Stomach smooth muscle (tissue), 2 donors: ENCODE results near the gene PTCRA.

ENCODE experiments used
- H3K27ac ChIP-seq: one replicate; pipeline ENCODE4 v1.7.0; 2013; ENCODE audit warnings: mild to moderate bottlenecking, low read length, inconsistent platforms
- H3K27me3 ChIP-seq, 2 donors: one replicate each; pipeline ENCODE4 v1.7.0; 2013; ENCODE audit warnings: low read length in 2 of 2; ENCODE audit not compliant: insufficient read depth in 2 of 2, control insufficient read depth in 1 of 2
- H3K36me3 ChIP-seq, 2 donors: one replicate each; pipeline ENCODE4 v1.7.0; 2013; ENCODE audit warnings: low read length in 2 of 2; ENCODE audit not compliant: control insufficient read depth in 2 of 2, insufficient read depth in 2 of 2
- H3K4me1 ChIP-seq: one replicate; pipeline ENCODE4 v1.7.0; 2013; ENCODE audit warnings: low read length; ENCODE audit not compliant: control insufficient read depth, insufficient read depth
- H3K4me3 ChIP-seq, 2 donors: one replicate each; pipeline ENCODE4 v1.7.0; 2013; ENCODE audit warnings: low read length in 2 of 2
- H3K9ac ChIP-seq, 2 donors: one replicate each; pipeline ENCODE4 v1.7.0; 2013; ENCODE audit warnings: low read length in 2 of 2, mild to moderate bottlenecking in 1 of 2
- H3K9me3 ChIP-seq, 2 donors: one replicate each; pipeline ENCODE4 v1.7.0; 2013; ENCODE audit warnings: low read length in 2 of 2; ENCODE audit not compliant: control insufficient read depth in 2 of 2
- donor health status: healthy.
- donor health status: Pancreatic carcinoma.

Gene PTCRA

DNA sequence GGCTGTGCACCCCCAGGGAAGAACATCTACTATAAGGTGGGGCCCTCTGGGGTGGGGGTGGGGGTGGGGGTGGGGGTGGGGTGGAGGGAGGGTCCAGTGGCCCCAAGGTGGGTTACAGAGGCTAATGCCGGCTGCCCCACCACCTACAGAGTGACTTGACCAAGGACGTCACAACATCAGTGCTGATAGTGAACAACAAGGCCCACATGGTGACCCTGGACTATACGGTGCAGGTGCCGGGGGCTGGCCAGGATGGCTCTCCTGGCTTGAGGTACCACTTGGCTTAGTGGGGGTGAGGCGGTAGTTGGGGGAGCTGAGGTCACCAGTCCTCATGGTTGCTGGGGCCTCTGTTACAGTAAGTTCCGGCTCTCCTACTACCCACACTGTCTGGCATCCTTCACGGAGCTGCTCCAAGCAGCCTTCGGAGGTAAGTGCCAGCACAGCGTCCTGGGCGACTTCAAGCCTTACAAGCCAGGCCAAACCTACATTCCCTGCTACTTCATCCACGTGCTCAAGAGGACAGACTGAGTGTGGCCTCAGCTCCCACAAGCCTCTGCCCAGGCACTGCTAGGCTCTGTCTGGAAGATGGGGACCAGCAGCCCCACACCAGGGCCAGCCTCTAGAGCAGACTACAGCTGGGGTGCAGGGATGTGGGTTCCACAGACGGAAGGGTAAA is 47.5 kb downstream of the PTCRA start:
- Histone ChIP-seq H3K36me3 (peaks cover 15 to 26% of the 10 kb centered on the region in 2 donors), H3K27ac (no peak overlapping the region), H3K9ac (no peak overlapping the region)

GRCh38 chr6:42963855-42964605 is 48.2 kb downstream of the PTCRA start:
- Histone ChIP-seq H3K36me3 (peaks cover 22 to 28% of the 10 kb centered on the region in 2 donors), H3K9ac (no peak overlapping the region), H3K4me1 (peaks cover 16% of the 10 kb centered on the region), H3K9me3 (no peaks in the 10 kb centered on the region), H3K4me3 (no peak overlapping the region), H3K27me3 (no peaks in the 10 kb centered on the region), H3K27ac (no peak overlapping the region)

More for the DNA sequence above, 47.5 kb downstream of the PTCRA start:
- no peaks in the 10 kb centered on the region for H3K27me3 ChIP-seq
- H3K4me3 ChIP-seq, result no peak overlapping the region
- H3K9me3 ChIP-seq, result no peaks in the 10 kb centered on the region
- H3K4me1 ChIP-seq, result peaks cover 16% of the 10 kb centered on the region

- Histone ChIP-seq H3K9me3 (no peaks in the 10 kb centered on the region), H3K27ac (no peak overlapping the region), H3K36me3 (peaks cover 27 to 34% of the 10 kb centered on the region in 2 donors), H3K9ac (no peak overlapping the region), H3K27me3 (no peaks in the 10 kb centered on the region), H3K4me3 (no peak overlapping the region), H3K4me1 (peaks cover 3% of the 10 kb centered on the region)
Observed at GRCh38 chr6:42966571-42966970, 50.7 kb downstream of the PTCRA start.

- H3K27me3 ChIP-seq, result no peaks in the 10 kb centered on the region
- H3K36me3 ChIP-seq, result peaks cover 27 to 33% of the 10 kb centered on the region in 2 donors
- H3K4me1 ChIP-seq, result peaks cover 3% of the 10 kb centered on the region
- no peaks in the 10 kb centered on the region for H3K9me3 ChIP-seq
- H3K27ac ChIP-seq, result no peak overlapping the region
- no peak overlapping the region for H3K4me3 ChIP-seq
- no peak overlapping the region for H3K9ac ChIP-seq
Observed at GRCh38 chr6:42967228-42967627, 51.4 kb downstream of the PTCRA start.

DNA sequence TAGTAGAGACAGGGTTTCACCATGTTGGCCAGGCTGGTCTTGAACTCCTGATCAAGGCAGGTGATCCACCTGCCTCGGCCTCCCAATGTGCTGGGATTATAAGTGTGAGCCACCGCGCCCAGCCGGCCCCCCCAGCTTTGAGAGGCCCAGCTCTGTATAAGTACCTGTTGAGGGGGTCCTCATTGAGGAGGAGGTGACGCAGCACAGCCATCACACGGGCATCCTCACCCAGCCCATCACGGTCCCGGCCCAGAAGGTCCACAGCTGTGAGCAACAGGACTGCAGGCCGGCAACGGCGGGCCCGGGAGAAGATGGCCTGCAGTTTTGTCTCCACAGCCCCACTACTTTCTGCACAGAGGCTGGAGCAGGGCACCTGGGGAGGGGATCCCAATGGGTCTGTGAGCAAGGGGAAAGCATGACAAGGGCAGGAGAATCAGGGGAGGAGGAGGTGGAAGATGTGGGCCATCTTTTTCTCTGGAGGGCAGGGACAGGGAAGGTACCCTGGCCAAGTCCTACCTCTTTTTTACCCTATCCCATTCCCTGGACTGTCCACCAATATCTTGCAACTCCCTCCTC is 52.4 kb downstream of the PTCRA start:
- no peaks in the 10 kb centered on the region for H3K9me3 ChIP-seq
- peaks cover 3% of the 10 kb centered on the region for H3K4me1 ChIP-seq
- H3K9ac ChIP-seq, result no peak overlapping the region
- H3K36me3 ChIP-seq, result peaks cover 27 to 31% of the 10 kb centered on the region in 2 donors
- no peaks in the 10 kb centered on the region for H3K27me3 ChIP-seq
- H3K4me3 ChIP-seq, result no peak overlapping the region
- H3K27ac ChIP-seq, result no peak overlapping the region

- Histone ChIP-seq H3K36me3 (peaks cover 27 to 33% of the 10 kb centered on the region in 2 donors), H3K4me3 (no peak overlapping the region), H3K27me3 (no peaks in the 10 kb centered on the region), H3K4me1 (no peaks in the 10 kb centered on the region), H3K27ac (no peak overlapping the region), H3K9ac (peak overlapping the region in 1 of 2 donors; percentile 7), H3K9me3 (no peaks in the 10 kb centered on the region)
Observed at GRCh38 chr6:42968783-42969182, 52.9 kb downstream of the PTCRA start.

DNA sequence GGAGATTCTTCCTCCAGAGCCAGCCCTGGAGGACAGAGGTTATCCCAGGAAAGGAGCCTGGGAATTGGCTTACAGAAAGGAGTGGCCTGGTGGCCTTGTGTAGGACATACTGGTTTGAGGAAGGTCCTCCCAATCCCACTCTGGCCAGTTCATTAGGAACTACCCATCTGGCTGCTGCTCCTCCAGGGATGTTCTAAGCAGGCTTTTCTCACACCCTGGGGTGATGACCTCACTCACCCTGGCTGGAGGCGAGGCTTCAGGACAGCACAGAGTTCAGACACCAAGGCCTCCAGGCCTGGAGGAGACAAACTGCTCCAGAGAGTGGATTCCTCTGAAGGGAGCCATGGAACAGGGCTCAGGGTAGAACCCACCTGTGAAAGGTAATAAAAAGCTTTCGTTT is 53.6 kb downstream of the PTCRA start:
- H3K4me1 ChIP-seq, result no peaks in the 10 kb centered on the region
- no peaks in the 10 kb centered on the region for H3K27me3 ChIP-seq
- no peak overlapping the region for H3K9ac ChIP-seq
- H3K4me3 ChIP-seq, result no peak overlapping the region
- no peak overlapping the region for H3K27ac ChIP-seq
- H3K9me3 ChIP-seq, result no peaks in the 10 kb centered on the region
- H3K36me3 ChIP-seq, result peaks cover 26 to 34% of the 10 kb centered on the region in 2 donors

GRCh38 chr6:42969934-42970333 is 54.1 kb downstream of the PTCRA start:
- no peaks in the 10 kb centered on the region for H3K4me1 ChIP-seq
- H3K27me3 ChIP-seq, result no peaks in the 10 kb centered on the region
- H3K36me3 ChIP-seq, result peaks cover 22 to 34% of the 10 kb centered on the region in 2 donors
- no peak overlapping the region for H3K27ac ChIP-seq
- no peak overlapping the region for H3K9ac ChIP-seq
- H3K4me3 ChIP-seq, result no peak overlapping the region
- no peaks in the 10 kb centered on the region for H3K9me3 ChIP-seq

DNA sequence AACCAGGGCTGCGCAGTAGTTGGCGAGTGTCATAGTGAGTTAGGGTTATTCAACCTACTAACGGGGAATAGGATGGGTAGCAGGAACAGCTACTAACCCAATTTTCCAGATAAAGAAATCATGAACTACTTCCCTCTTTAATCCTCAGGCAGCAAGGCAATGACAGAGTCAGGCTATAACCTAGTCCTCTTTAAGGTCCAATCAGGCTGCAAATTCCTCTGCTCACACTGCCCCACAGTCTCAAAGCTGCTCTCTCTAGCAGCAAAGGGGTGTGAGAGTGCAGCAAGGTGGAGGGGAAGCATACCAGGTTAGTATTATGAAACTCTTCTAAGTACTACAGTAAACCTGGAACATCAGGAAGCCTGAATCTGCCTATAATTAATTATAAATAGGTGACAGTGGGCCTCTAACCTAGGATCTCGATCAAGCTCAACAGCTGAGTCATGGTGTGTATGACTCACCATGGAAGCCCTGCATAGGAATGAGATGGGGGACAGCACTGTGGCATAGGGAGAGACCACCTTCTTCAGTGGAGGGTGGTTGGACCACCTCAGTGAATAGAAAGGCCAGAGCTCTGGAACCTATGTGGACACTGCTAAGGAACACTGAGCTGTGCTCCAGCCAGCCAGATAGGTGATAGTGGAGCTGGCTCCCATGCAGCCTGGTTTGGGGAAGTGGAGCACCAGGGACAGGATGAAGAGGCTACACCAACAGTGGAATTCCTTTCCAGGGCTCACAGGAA is 55.2 kb downstream of the PTCRA start:
- no peak overlapping the region for H3K9ac ChIP-seq

GRCh38 chr6:42971746-42972327 is 56.0 kb downstream of the PTCRA start:
- Histone ChIP-seq H3K4me3 (no peak overlapping the region), H3K27me3 (no peaks in the 10 kb centered on the region), H3K9me3 (no peaks in the 10 kb centered on the region), H3K27ac (no peak overlapping the region), H3K4me1 (no peaks in the 10 kb centered on the region), H3K36me3 (peaks cover 16 to 23% of the 10 kb centered on the region in 2 donors), H3K9ac (no peak overlapping the region)

More for the DNA sequence above, 55.2 kb downstream of the PTCRA start:
- Histone ChIP-seq H3K36me3 (peaks cover 17 to 30% of the 10 kb centered on the region in 2 donors), H3K4me3 (no peak overlapping the region), H3K9me3 (no peaks in the 10 kb centered on the region), H3K4me1 (no peaks in the 10 kb centered on the region), H3K27me3 (no peaks in the 10 kb centered on the region), H3K27ac (no peak overlapping the region)
